Ammon's horn (tissue), 1 donor: Measurements from ENCODE around the gene GDPGP1.

ENCODE experiments used
- DNase-seq: peaks from one replicate; pipeline ENCODE4 v3.0.0-alpha.2; 2016; ENCODE audit warnings: low spot score

The GDPGP1 gene

GRCh38 chr15:90203922-90204321 lies 30.1 kb upstream of the GDPGP1 start:
- DNase-seq = no peak

- DNase-seq = peak; percentile 50
Measured at GRCh38 chr15:90205050-90205848, 28.8 kb upstream of the GDPGP1 start.

- no peak for DNase-seq
Measured at GRCh38 chr15:90205886-90206285, 28.1 kb upstream of the GDPGP1 start.

- DNase-seq = no peak
Measured at GRCh38 chr15:90207252-90207651, 26.8 kb upstream of the GDPGP1 start.

GRCh38 chr15:90208356-90208755 lies 25.7 kb upstream of the GDPGP1 start:
- DNase-seq = no peak

- DNase-seq = no peak
Measured at GRCh38 chr15:90209591-90209990, 24.4 kb upstream of the GDPGP1 start.

GRCh38 chr15:90210593-90210992 lies 23.4 kb upstream of the GDPGP1 start:
- DNase-seq = no peak

- no peak for DNase-seq
Measured at GRCh38 chr15:90211009-90211408, 23.0 kb upstream of the GDPGP1 start.

GRCh38 chr15:90211440-90212143 lies 22.4 kb upstream of the GDPGP1 start:
- DNase-seq = no peak

GRCh38 chr15:90212221-90213098 lies 21.5 kb upstream of the GDPGP1 start:
- no peak for DNase-seq

GRCh38 chr15:90213122-90213817 lies 20.7 kb upstream of the GDPGP1 start:
- no peak for DNase-seq

GRCh38 chr15:90213818-90214204 lies 20.2 kb upstream of the GDPGP1 start:
- no peak for DNase-seq

GRCh38 chr15:90214553-90215196 lies 19.3 kb upstream of the GDPGP1 start:
- DNase-seq = no peak

GRCh38 chr15:90217671-90218394 lies 16.2 kb upstream of the GDPGP1 start:
- no peak for DNase-seq

GRCh38 chr15:90219421-90220141 lies 14.4 kb upstream of the GDPGP1 start:
- no peak for DNase-seq

- DNase-seq = peak; percentile 91
Measured at GRCh38 chr15:90221246-90221900, 12.6 kb upstream of the GDPGP1 start.

GRCh38 chr15:90222547-90222946 lies 11.5 kb upstream of the GDPGP1 start:
- DNase-seq = no peak

- no peak for DNase-seq
Measured at GRCh38 chr15:90223441-90224165, 10.4 kb upstream of the GDPGP1 start.

- DNase-seq = no peak
Measured at GRCh38 chr15:90225047-90225446, 9.0 kb upstream of the GDPGP1 start.
